GM12878 (cell line): ENCODE results near the gene KCTD17. TPM values are rescaled to one million over a fixed set of nuclear protein-coding genes. Genes with fewer than 3 reads are reported as not detected.

Source experiments
- ATAC-seq: fragments of 200-7000 bp; cut with Tn5 transposase; 3 replicates; pipeline ENCODE4 v1.9.1; 2020; ENCODE audit warnings: mild to moderate bottlenecking, moderate library complexity
- BruUV-seq: library from RNA; stranded (reverse); fragments of 400-500 nt; replicated peaks from 2 replicates; lab custom pipeline; 2021; lab: Mats Ljungman, UMichigan
- CTCF ChIA-PET: fragments of 300-600 bp; sonication (Branson Sonifier 250); formaldehyde crosslinking; extraction: SDS; loops from one replicate; lab custom pipeline; 2021; ENCODE audit warnings: inconsistent platforms; lab: Yijun Ruan, JAX
- POLR2A ChIA-PET: fragments of 350-600 bp; formaldehyde crosslinking; extraction: SDS; loops from one replicate; lab custom pipeline; 2021; ENCODE audit warnings: inconsistent platforms; lab: Charles Lee
- RAD21 ChIA-PET: fragments of 300-600 bp; sonication (Branson Sonifier 250); formaldehyde crosslinking; loops from one replicate; lab custom pipeline; 2023; ENCODE audit warnings: antibody characterized with exemption; ENCODE audit not compliant: unreplicated experiment; lab: Charles Lee
- SMC1A ChIA-PET: fragments of 300-600 bp; sonication (Branson Sonifier 250); formaldehyde crosslinking; loops from one replicate; lab custom pipeline; 2023; ENCODE audit not compliant: unreplicated experiment, uncharacterized antibody; lab: Charles Lee
- DNase-seq: peaks from one replicate; pipeline ENCODE4 v3.0.0-alpha.2; 2011; ENCODE audit warnings: low read depth, low spot score
- FAIRE-seq: peaks from 3 replicates; lab custom pipeline; 2011; peaks lifted over from hg19 to GRCh38; lab: Jason Lieb, UNC
- H2AFZ ChIP-seq: 2 replicates; pipeline ENCODE4 v1.6.0; 2011; ENCODE audit warnings: low read depth, low read length, control low read depth; ENCODE audit not compliant: control insufficient read depth
- H3K27ac ChIP-seq: 2 replicates; pipeline ENCODE4 v1.5.1; 2011; ENCODE audit warnings: control low read depth; ENCODE audit not compliant: control insufficient read depth, insufficient read depth
- H3K27me3 ChIP-seq, 2 experiments: replicated peaks in 1 of 2; 2 replicates each; pipeline versions ENCODE4 v1.6.0 to v1.6.1; 2011; ENCODE audit warnings: low read length in 1 of 2; ENCODE audit not compliant: control insufficient read depth in 2 of 2, insufficient read depth in 2 of 2
- H3K36me3 ChIP-seq, 2 experiments: 2 replicates each; pipeline ENCODE4 v1.5.1; 2011; ENCODE audit warnings: low read length in 1 of 2; ENCODE audit not compliant: control insufficient read depth in 2 of 2, insufficient read depth in 2 of 2
- H3K4me1 ChIP-seq: 2 replicates; pipeline ENCODE4 v1.6.1; 2011; ENCODE audit warnings: mild to moderate bottlenecking, low read length, moderate library complexity, mixed read lengths; ENCODE audit not compliant: control insufficient read depth, insufficient read depth
- H3K4me2 ChIP-seq: 2 replicates; pipeline ENCODE4 v1.6.0; 2011; ENCODE audit warnings: control low read depth; ENCODE audit not compliant: control insufficient read depth, insufficient read depth
- H3K4me3 ChIP-seq: fragments of 200-600 bp; sonication (generic); 2 replicates; pipeline ENCODE4 v1.5.1; 2016
- H3K79me2 ChIP-seq: 2 replicates; pipeline ENCODE4 v1.6.0; 2011; ENCODE audit warnings: low read length; ENCODE audit not compliant: control insufficient read depth, insufficient read depth
- H3K9ac ChIP-seq: 2 replicates; pipeline ENCODE4 v1.8.0; 2011; ENCODE audit warnings: low read length, control low read depth, mixed read lengths; ENCODE audit not compliant: control insufficient read depth, insufficient read depth
- H3K9me3 ChIP-seq: replicated peaks from 3 replicates; pipeline ENCODE4 v1.5.1; 2011; ENCODE audit warnings: mild to moderate bottlenecking, low read length; ENCODE audit not compliant: control insufficient read depth, insufficient read depth
- H4K20me1 ChIP-seq: 2 replicates; pipeline ENCODE4 v1.6.0; 2011; ENCODE audit not compliant: control insufficient read depth, insufficient read depth
- CHD4 ChIP-seq: fragments of 200-600 bp; sonication (generic); IDR thresholded peaks from 2 replicates; pipeline ENCODE4 v1.6.1; 2016; ENCODE audit warnings: mild to moderate bottlenecking
- HDGF ChIP-seq: fragments of 450-650 bp; IDR thresholded peaks from 2 replicates; pipeline ENCODE4 v1.6.1; 2016; ENCODE audit warnings: antibody characterized with exemption
- POLR2AphosphoS5 ChIP-seq: IDR thresholded peaks from 2 replicates; pipeline ENCODE4 v1.6.1; 2011; ENCODE audit warnings: mild to moderate bottlenecking, low read length, inconsistent platforms
- SMC3 ChIP-seq: IDR thresholded peaks from 2 replicates; pipeline ENCODE4 v1.6.1; 2011; ENCODE audit warnings: low read length, improper control_type of control experiment, borderline replicate concordance
- TARDBP ChIP-seq: IDR thresholded peaks from 2 replicates; pipeline ENCODE4 v1.6.1; 2016; ENCODE audit warnings: borderline replicate concordance
- TCF3 ChIP-seq: IDR thresholded peaks from 2 replicates; pipeline ENCODE4 v1.6.1; 2012; ENCODE audit warnings: low read depth, mild to moderate bottlenecking, low read length, borderline replicate concordance; ENCODE audit not compliant: insufficient read depth
- WGBS: methylation state at CpG from one replicate; pipeline ENCODE4 v1.1.6; 2016; ENCODE audit warnings: low lambda C conversion rate; ENCODE audit not compliant: insufficient replicate concordance, insufficient coverage; ENCODE audit errors: missing lambda C conversion rate; 5-methylcytosine and 5-hydroxymethylcytosine counted together
- in situ Hi-C: fragments of 300-500 bp; cut with MboI; formaldehyde crosslinking; loops from 9 replicates; pipeline ENCODE4 v1.14.3; 2018; ENCODE audit warnings: mixed read lengths
- intact Hi-C: fragments of 100-400 bp; cut with micrococcal nuclease; formaldehyde crosslinking; loops from one replicate; pipeline ENCODE4 v1.14.2; 2022; ENCODE audit not compliant: unreplicated experiment
- polyA plus RNA-seq, 11 experiments: library from polyadenylated mRNA; depleted of rRNA in 4 of 11; unstranded in 6 of 11; stranded (reverse) in 5 of 11; fragments of >200 nt; fragmentation: Nextera tagmentation in 4 of 11; fragmentation: Illumina TruSeq in 1 of 11; extraction: Ambion mirVana in 4 of 11; extraction: Trizol in 1 of 11; gene quantifications; 1 replicate in 1 of 11; 2 replicates in 10 of 11; pipeline versions ENCODE4 v1.2.1 to v1.2.3, GENCODE V29; 2011 to 2016; ENCODE audit warnings: inconsistent platforms in 2 of 11, missing spikeins in 2 of 11, low read depth in 1 of 11
- total RNA-seq, 4 experiments: library from RNA; depleted of rRNA in 3 of 4; stranded (reverse); fragments of >200 nt in 3 of 4; fragmentation: Illumina TruSeq in 1 of 4; extraction: Trizol in 1 of 4; gene quantifications; 2 replicates each; pipeline versions ENCODE4 v1.2.1 to v1.2.3, GENCODE V29; 2013 to 2021
- TF ChIP-seq, protein P1 (sequence below): IDR thresholded peaks from 2 replicates; pipeline ENCODE4 v1.6.1; 2012; ENCODE audit warnings: low read length, inconsistent platforms

KCTD17 gene
- total and polyA plus RNA-seq, 10 of the 15 experiments (the other 5 are each of a cell fraction or from before 2014, with no cell fraction given): 0.16 to 18.4 (median 10.1) TPM; not detected in 1

DNA sequence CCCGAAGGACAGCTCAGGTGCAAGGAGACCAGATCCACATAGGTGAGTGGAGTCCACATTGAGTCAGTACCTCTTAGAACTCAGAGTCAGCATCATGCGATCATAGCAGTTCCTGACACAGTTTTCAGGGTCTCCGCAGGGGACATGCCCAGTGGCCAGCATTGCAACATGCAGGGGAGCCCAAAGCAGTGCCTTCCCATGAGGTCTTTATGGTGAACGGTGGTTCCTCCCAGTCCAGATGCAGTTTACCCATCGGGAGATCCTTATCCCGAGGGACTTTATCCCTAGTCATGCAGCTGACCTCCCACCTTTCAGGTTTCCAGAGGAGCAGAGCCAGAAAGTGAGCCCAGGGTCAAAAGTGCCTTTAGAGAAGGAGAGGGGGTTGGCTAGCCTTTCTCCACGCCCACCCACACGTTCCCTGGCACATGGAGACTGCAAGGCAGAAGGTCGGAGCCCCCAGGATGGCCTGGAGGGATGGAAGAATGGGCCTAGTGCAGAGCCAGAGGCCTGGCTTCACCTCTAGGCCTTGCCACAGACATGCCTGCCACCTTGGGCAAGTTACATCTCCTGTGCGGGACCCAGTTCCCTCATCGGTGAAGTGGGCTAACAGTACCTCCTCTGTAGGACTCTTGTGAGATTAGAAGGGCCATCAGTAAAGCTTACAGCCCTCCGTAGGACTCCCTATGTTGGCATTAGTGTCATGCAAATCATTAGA, 6.4 kb downstream of the KCTD17 start:
- H3K9ac ChIP-seq: no peak overlapping the region
- ChIA-PET POLR2A (no interaction called here), SMC1A (no interaction called here), RAD21 (no interaction called here), CTCF (no interaction called here)
- no TSS peak for BruUV-seq
- no peak overlapping the region for H2AFZ ChIP-seq
- no peaks in the 10 kb centered on the region for H3K27me3 ChIP-seq
- H3K27ac ChIP-seq: no peak overlapping the region
- TF ChIP-seq POLR2AphosphoS5: no peak
- no peak for TF ChIP-seq SMC3
- TF ChIP-seq, protein P1, sequence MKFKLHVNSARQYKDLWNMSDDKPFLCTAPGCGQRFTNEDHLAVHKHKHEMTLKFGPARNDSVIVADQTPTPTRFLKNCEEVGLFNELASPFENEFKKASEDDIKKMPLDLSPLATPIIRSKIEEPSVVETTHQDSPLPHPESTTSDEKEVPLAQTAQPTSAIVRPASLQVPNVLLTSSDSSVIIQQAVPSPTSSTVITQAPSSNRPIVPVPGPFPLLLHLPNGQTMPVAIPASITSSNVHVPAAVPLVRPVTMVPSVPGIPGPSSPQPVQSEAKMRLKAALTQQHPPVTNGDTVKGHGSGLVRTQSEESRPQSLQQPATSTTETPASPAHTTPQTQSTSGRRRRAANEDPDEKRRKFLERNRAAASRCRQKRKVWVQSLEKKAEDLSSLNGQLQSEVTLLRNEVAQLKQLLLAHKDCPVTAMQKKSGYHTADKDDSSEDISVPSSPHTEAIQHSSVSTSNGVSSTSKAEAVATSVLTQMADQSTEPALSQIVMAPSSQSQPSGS: no peak
- TF ChIP-seq TCF3: no peak
- no peak for TF ChIP-seq HDGF
- TF ChIP-seq TARDBP: no peak
- TF ChIP-seq CHD4: no peak
- 62% methylated on average over 12 of the region's 12 CpGs for WGBS
- H3K9me3 ChIP-seq: no peaks in the 10 kb centered on the region
- no peak overlapping the region for H3K4me2 ChIP-seq
- FAIRE-seq: no peak
- H3K4me3 ChIP-seq: no peak overlapping the region
- no peaks in the 10 kb centered on the region for H3K79me2 ChIP-seq
- H3K4me1 ChIP-seq: peaks cover 11% of the 10 kb centered on the region
- peaks cover 0 to 2% of the 10 kb centered on the region in 2 experiments; a peak in 2 of 4 replicates for H3K36me3 ChIP-seq
- H4K20me1 ChIP-seq: no peaks in the 10 kb centered on the region
- DNase-seq: no peak
- intact Hi-C loops (no loop called here), in situ Hi-C loops (no loop called here)
- ATAC-seq: no peak
